WTC11 (cell line): ENCODE results near the gene ABR. TPM values are rescaled to one million over a fixed set of nuclear protein-coding genes. Genes with fewer than 3 reads are reported as not detected.

Experiments
- ATAC-seq: fragments of 200-7000 bp; cut with Tn5 transposase; 2 replicates; pipeline ENCODE4 v1.10.0; 2021; ENCODE audit warnings: mild to moderate bottlenecking, moderate library complexity
- CTCF ChIA-PET: fragments of 300-600 bp; sonication (Branson Sonifier 250); formaldehyde crosslinking; loops from one replicate; lab custom pipeline; 2021; ENCODE audit warnings: antibody characterized with exemption; lab: Charles Lee
- POLR2A ChIA-PET: fragments of 350-600 bp; sonication (Branson Sonifier 250); formaldehyde crosslinking; loops from one replicate; lab custom pipeline; 2021; ENCODE audit warnings: antibody characterized with exemption; lab: Charles Lee
- DNase-seq: peaks from one replicate; pipeline ENCODE4 v3.0.0; 2021; ENCODE audit warnings: low spot score
- H3K27ac Mint-ChIP-seq: 2 replicates; pipeline ENCODE4 v1.8.0; 2021; ENCODE audit warnings: mixed read lengths
- H3K27me3 Mint-ChIP-seq: 2 replicates; pipeline ENCODE4 v1.8.0; 2021; ENCODE audit warnings: low read depth, mild to moderate bottlenecking, moderate library complexity, mixed read lengths
- H3K36me3 Mint-ChIP-seq: 2 replicates; pipeline ENCODE4 v1.8.0; 2021; ENCODE audit warnings: mixed read lengths
- H3K4me1 Mint-ChIP-seq: 2 replicates; pipeline ENCODE4 v1.8.0; 2022; ENCODE audit warnings: mixed read lengths
- H3K4me3 Mint-ChIP-seq: 2 replicates; pipeline ENCODE4 v1.8.0; 2021; ENCODE audit warnings: mild to moderate bottlenecking, moderate library complexity, mixed read lengths
- H3K9me3 Mint-ChIP-seq: 2 replicates; pipeline ENCODE4 v1.8.0; 2021; ENCODE audit warnings: mixed read lengths
- ATF1 ChIP-seq: sonication (generic); formaldehyde crosslinking; IDR thresholded peaks from 2 replicates; pipeline ENCODE4 v1.8.1; 2023; ENCODE audit warnings: mild to moderate bottlenecking, moderate library complexity, missing genetic modification reagents
- CBFB ChIP-seq: sonication (generic); formaldehyde crosslinking; IDR thresholded peaks from 2 replicates; pipeline ENCODE4 v1.8.1; 2022; ENCODE audit warnings: mild to moderate bottlenecking, low read depth, missing genetic modification reagents
- CTCF ChIP-seq: fragments of 200-600 bp; IDR thresholded peaks from 2 replicates; pipeline ENCODE4 v1.8.0; 2022; ENCODE audit warnings: antibody characterized with exemption
- E2F4 ChIP-seq: sonication (generic); formaldehyde crosslinking; IDR thresholded peaks from 2 replicates; pipeline ENCODE4 v1.8.1; 2022; ENCODE audit warnings: low read depth, mild to moderate bottlenecking, moderate library complexity, missing genetic modification reagents, borderline replicate concordance
- ETV6 ChIP-seq: sonication (generic); formaldehyde crosslinking; IDR thresholded peaks from 2 replicates; pipeline ENCODE4 v1.8.1; 2022; ENCODE audit warnings: mild to moderate bottlenecking, missing genetic modification reagents
- FOXJ3 ChIP-seq: sonication (generic); formaldehyde crosslinking; IDR thresholded peaks from 2 replicates; pipeline ENCODE4 v1.9.0; 2021; ENCODE audit warnings: missing genetic modification reagents, mild to moderate bottlenecking, borderline replicate concordance
- FOXK1 ChIP-seq: sonication (generic); formaldehyde crosslinking; IDR thresholded peaks from 2 replicates; pipeline ENCODE4 v1.8.0; 2022; ENCODE audit warnings: mild to moderate bottlenecking, moderate library complexity, missing genetic modification reagents
- GABPB1 ChIP-seq: sonication (generic); formaldehyde crosslinking; IDR thresholded peaks from 2 replicates; pipeline ENCODE4 v1.8.1; 2023; ENCODE audit warnings: mild to moderate bottlenecking, missing genetic modification reagents
- HMGXB4 ChIP-seq: sonication (generic); formaldehyde crosslinking; IDR thresholded peaks from 2 replicates; pipeline ENCODE4 v1.8.1; 2023; ENCODE audit warnings: mild to moderate bottlenecking, moderate library complexity, missing genetic modification reagents
- IRF2 ChIP-seq: sonication (generic); formaldehyde crosslinking; IDR thresholded peaks from 2 replicates; pipeline ENCODE4 v1.8.0; 2022; ENCODE audit warnings: low read depth, missing genetic modification reagents, borderline replicate concordance
- JUN ChIP-seq: sonication (generic); formaldehyde crosslinking; IDR thresholded peaks from 2 replicates; pipeline ENCODE4 v1.8.0; 2023; ENCODE audit warnings: mild to moderate bottlenecking, missing genetic modification reagents
- MYBL2 ChIP-seq: sonication (generic); formaldehyde crosslinking; IDR thresholded peaks from 2 replicates; pipeline ENCODE4 v1.8.1; 2023; ENCODE audit warnings: mild to moderate bottlenecking, moderate library complexity, missing genetic modification reagents
- NFATC4 ChIP-seq: fragments of 250-450 bp; sonication (Bioruptor Pico); IDR thresholded peaks from 2 replicates; pipeline ENCODE4 v1.9.0; 2021; ENCODE audit warnings: mild to moderate bottlenecking
- NFYB ChIP-seq: sonication (generic); formaldehyde crosslinking; conservative IDR thresholded peaks from 2 replicates; pipeline ENCODE4 v1.8.0; 2022; ENCODE audit warnings: low read depth, missing genetic modification reagents
- NR1H2 ChIP-seq: sonication (generic); formaldehyde crosslinking; IDR thresholded peaks from 2 replicates; pipeline ENCODE4 v1.9.0; 2021; ENCODE audit warnings: mild to moderate bottlenecking, moderate library complexity, missing genetic modification reagents
- NR2C2 ChIP-seq: sonication (generic); formaldehyde crosslinking; IDR thresholded peaks from 2 replicates; pipeline ENCODE4 v1.8.0; 2022; ENCODE audit warnings: mild to moderate bottlenecking, missing genetic modification reagents
- TEAD4 ChIP-seq: sonication (generic); formaldehyde crosslinking; IDR thresholded peaks from 2 replicates; pipeline ENCODE4 v1.8.0; 2022; ENCODE audit warnings: mild to moderate bottlenecking, missing genetic modification reagents
- total RNA-seq: library from RNA; stranded (reverse); gene quantifications from 3 replicates; pipeline ENCODE4 v1.2.3, GENCODE V29; 2021
- TF ChIP-seq, protein P1 (sequence below): sonication (generic); formaldehyde crosslinking; IDR thresholded peaks from 2 replicates; pipeline ENCODE4 v1.8.1; 2023; ENCODE audit warnings: mild to moderate bottlenecking, missing genetic modification reagents, moderate library complexity
- TF ChIP-seq, protein P2 (sequence below): sonication (generic); formaldehyde crosslinking; IDR thresholded peaks from 2 replicates; pipeline ENCODE4 v1.8.0; 2022; ENCODE audit warnings: mild to moderate bottlenecking, missing genetic modification reagents
- TF ChIP-seq, protein P3 (sequence below): sonication (generic); formaldehyde crosslinking; IDR thresholded peaks from 2 replicates; pipeline ENCODE4 v1.8.0; 2022; ENCODE audit warnings: missing genetic modification reagents
- TF ChIP-seq, protein P4 (sequence below): sonication (generic); formaldehyde crosslinking; IDR thresholded peaks from 2 replicates; pipeline ENCODE4 v1.8.1; 2023; ENCODE audit warnings: mild to moderate bottlenecking, missing genetic modification reagents

Gene ABR
- total RNA-seq, 1 experiment from 2014 or later, result 38.0 TPM

- TF ChIP-seq, protein P1, sequence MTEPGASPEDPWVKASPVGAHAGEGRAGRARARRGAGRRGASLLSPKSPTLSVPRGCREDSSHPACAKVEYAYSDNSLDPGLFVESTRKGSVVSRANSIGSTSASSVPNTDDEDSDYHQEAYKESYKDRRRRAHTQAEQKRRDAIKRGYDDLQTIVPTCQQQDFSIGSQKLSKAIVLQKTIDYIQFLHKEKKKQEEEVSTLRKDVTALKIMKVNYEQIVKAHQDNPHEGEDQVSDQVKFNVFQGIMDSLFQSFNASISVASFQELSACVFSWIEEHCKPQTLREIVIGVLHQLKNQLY (CRISPR knock-in tag), result no peak
- no peak for TF ChIP-seq FOXK1 (CRISPR knock-in tag)
- no peak for TF ChIP-seq CTCF
- no peak for TF ChIP-seq TEAD4 (CRISPR knock-in tag)
Observed at GRCh38 chr17:1169929-1170312, 9.9 kb downstream of the ABR start (continued).

- ATAC-seq (no peak), DNase-seq (no peak)
- H3K4me1 Mint-ChIP-seq, result no peaks in the 10 kb centered on the region
- no peak overlapping the region for H3K4me3 Mint-ChIP-seq
- H3K36me3 Mint-ChIP-seq, result no peaks in the 10 kb centered on the region
- no peaks in the 10 kb centered on the region for H3K27me3 Mint-ChIP-seq
- H3K9me3 Mint-ChIP-seq, result no peaks in the 10 kb centered on the region
- ChIA-PET CTCF (interaction anchor here (2.2 to 4.3 kb wide), 2 partner anchors 18 to 111 kb away, joined by 9 to 18 read pairs; no protein-coding TSS in a partner anchor), POLR2A (no interaction called here)
- no peak overlapping the region; the same call in 1 of the 2 replicates for H3K27ac Mint-ChIP-seq
- TF ChIP-seq ETV6 (no peak), NFATC4 (CRISPR knock-in tag) (no peak), NFYB (CRISPR knock-in tag) (no peak), NR2C2 (CRISPR knock-in tag) (no peak), E2F4 (no peak), CBFB (no peak), FOXJ3 (CRISPR knock-in tag) (no peak)
- TF ChIP-seq, protein P2, sequence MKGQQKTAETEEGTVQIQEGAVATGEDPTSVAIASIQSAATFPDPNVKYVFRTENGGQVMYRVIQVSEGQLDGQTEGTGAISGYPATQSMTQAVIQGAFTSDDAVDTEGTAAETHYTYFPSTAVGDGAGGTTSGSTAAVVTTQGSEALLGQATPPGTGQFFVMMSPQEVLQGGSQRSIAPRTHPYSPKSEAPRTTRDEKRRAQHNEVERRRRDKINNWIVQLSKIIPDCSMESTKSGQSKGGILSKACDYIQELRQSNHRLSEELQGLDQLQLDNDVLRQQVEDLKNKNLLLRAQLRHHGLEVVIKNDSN (CRISPR knock-in tag), result no peak
- TF ChIP-seq, protein P3, sequence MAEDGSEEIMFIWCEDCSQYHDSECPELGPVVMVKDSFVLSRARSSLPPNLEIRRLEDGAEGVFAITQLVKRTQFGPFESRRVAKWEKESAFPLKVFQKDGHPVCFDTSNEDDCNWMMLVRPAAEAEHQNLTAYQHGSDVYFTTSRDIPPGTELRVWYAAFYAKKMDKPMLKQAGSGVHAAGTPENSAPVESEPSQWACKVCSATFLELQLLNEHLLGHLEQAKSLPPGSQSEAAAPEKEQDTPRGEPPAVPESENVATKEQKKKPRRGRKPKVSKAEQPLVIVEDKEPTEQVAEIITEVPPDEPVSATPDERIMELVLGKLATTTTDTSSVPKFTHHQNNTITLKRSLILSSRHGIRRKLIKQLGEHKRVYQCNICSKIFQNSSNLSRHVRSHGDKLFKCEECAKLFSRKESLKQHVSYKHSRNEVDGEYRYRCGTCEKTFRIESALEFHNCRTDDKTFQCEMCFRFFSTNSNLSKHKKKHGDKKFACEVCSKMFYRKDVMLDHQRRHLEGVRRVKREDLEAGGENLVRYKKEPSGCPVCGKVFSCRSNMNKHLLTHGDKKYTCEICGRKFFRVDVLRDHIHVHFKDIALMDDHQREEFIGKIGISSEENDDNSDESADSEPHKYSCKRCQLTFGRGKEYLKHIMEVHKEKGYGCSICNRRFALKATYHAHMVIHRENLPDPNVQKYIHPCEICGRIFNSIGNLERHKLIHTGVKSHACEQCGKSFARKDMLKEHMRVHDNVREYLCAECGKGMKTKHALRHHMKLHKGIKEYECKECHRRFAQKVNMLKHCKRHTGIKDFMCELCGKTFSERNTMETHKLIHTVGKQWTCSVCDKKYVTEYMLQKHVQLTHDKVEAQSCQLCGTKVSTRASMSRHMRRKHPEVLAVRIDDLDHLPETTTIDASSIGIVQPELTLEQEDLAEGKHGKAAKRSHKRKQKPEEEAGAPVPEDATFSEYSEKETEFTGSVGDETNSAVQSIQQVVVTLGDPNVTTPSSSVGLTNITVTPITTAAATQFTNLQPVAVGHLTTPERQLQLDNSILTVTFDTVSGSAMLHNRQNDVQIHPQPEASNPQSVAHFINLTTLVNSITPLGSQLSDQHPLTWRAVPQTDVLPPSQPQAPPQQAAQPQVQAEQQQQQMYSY, result no peak
Observed at GRCh38 chr17:1169221-1169928, 10.4 kb downstream of the ABR start.

DNA sequence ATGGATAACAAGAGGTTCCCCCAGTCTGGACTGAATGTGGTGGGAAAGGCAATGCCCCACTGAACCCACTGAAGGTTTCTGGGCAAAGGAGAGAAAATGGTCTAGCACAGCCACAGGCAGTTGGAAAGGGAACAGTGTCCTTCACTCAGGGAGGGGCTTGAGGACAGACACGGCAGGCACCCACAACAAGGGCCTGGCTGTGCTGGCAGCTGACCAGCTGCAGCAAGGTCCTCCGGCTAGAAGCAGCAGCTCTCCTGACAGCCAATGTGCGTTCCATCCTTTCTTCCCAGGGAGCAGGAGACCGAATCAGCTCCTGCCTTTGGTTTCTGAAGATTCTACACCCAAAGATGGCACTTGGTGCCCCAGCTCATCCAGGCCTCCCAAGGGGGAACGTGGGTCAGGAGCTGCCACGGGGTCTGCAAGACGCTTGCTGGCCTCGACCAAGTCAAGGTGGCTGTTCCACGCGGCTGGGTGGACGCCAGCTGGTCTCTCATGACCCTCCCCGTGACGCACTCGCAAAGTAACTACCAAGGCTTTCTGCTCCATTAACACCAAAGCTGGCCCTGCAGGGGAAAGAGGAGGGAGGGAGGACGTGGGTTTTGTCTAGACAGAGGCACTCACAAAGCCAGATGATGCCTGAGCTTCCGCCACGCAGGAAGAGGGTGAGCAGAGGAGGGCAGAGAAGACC, 11.1 kb downstream of the ABR start:
- no peaks in the 10 kb centered on the region for H3K36me3 Mint-ChIP-seq
- DNase-seq (no peak), ATAC-seq (no peak)
- no peak overlapping the region for H3K4me3 Mint-ChIP-seq
- POLR2A ChIA-PET, result no interaction called here
- CTCF ChIA-PET, result interaction anchor here (2.2 to 4.3 kb wide), 2 partner anchors 18 to 110 kb away, joined by 9 to 18 read pairs; no protein-coding TSS in a partner anchor
- H3K9me3 Mint-ChIP-seq, result no peaks in the 10 kb centered on the region
- H3K27me3 Mint-ChIP-seq, result no peaks in the 10 kb centered on the region
- no peaks in the 10 kb centered on the region for H3K4me1 Mint-ChIP-seq
- H3K27ac Mint-ChIP-seq, result no peak overlapping the region
- TF ChIP-seq GABPB1 (CRISPR knock-in tag), result no peak
- no peak for TF ChIP-seq HMGXB4 (CRISPR knock-in tag)
- TF ChIP-seq ATF1 (CRISPR knock-in tag), result no peak
- TF ChIP-seq IRF2, result no peak
- no peak for TF ChIP-seq NR1H2 (CRISPR knock-in tag)
- TF ChIP-seq, protein P4, sequence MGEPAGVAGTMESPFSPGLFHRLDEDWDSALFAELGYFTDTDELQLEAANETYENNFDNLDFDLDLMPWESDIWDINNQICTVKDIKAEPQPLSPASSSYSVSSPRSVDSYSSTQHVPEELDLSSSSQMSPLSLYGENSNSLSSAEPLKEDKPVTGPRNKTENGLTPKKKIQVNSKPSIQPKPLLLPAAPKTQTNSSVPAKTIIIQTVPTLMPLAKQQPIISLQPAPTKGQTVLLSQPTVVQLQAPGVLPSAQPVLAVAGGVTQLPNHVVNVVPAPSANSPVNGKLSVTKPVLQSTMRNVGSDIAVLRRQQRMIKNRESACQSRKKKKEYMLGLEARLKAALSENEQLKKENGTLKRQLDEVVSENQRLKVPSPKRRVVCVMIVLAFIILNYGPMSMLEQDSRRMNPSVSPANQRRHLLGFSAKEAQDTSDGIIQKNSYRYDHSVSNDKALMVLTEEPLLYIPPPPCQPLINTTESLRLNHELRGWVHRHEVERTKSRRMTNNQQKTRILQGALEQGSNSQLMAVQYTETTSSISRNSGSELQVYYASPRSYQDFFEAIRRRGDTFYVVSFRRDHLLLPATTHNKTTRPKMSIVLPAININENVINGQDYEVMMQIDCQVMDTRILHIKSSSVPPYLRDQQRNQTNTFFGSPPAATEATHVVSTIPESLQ (CRISPR knock-in tag), result no peak
- TF ChIP-seq MYBL2, result no peak
- no peak for TF ChIP-seq JUN (CRISPR knock-in tag)
